Progenitor cell of endocrine pancreas (in vitro differentiated cells): Measurements from ENCODE around the gene MFN2. TPM values are rescaled to one million over a fixed set of nuclear protein-coding genes. Genes with fewer than 3 reads are reported as not detected.
"Not testable (repeated sequence)": the region's sequence is repeated elsewhere in the genome, so short reads cannot be mapped to it uniquely, and the experiment has no call there.

Experiments
- DNase-seq: peaks from one replicate; pipeline ENCODE4 v3.0.0; 2021; ENCODE audit warnings: low spot score; ENCODE audit not compliant: unreplicated experiment
- H3K27ac Mint-ChIP-seq: 2 replicates; pipeline ENCODE4 v1.8.0; 2021; ENCODE audit warnings: mild to moderate bottlenecking, moderate library complexity, mixed read lengths
- H3K27me3 Mint-ChIP-seq: 2 replicates; pipeline ENCODE4 v1.8.0; 2021; ENCODE audit warnings: mixed read lengths
- H3K36me3 Mint-ChIP-seq: 2 replicates; pipeline ENCODE4 v1.8.0; 2022; ENCODE audit warnings: mixed read lengths; ENCODE audit not compliant: insufficient read depth
- H3K4me1 Mint-ChIP-seq: 2 replicates; pipeline ENCODE4 v1.8.0; 2021; ENCODE audit warnings: low read depth, mixed read lengths
- H3K4me3 Mint-ChIP-seq: 2 replicates; pipeline ENCODE4 v1.8.0; 2021; ENCODE audit warnings: low read depth, mild to moderate bottlenecking, moderate library complexity, mixed read lengths
- H3K9me3 Mint-ChIP-seq: 2 replicates; pipeline ENCODE4 v1.8.0; 2021; ENCODE audit warnings: low read depth, mixed read lengths
- CTCF ChIP-seq: fragments of 200-600 bp; sonication (generic); IDR thresholded peaks from one replicate; pipeline ENCODE4 v1.5.0; 2021; ENCODE audit warnings: antibody characterized with exemption, mild to moderate bottlenecking; ENCODE audit not compliant: unreplicated experiment
- total RNA-seq: library from RNA; stranded (reverse); gene quantifications from 2 replicates; pipeline ENCODE4 v1.2.1, GENCODE V29; 2021

The MFN2 gene
- total RNA-seq, 1 donor from 2014 or later: 55.8 TPM

- no peak for DNase-seq
- H3K36me3 Mint-ChIP-seq: no peaks in the 10 kb centered on the region
- H3K9me3 Mint-ChIP-seq: no peaks in the 10 kb centered on the region
- H3K4me1 Mint-ChIP-seq: peaks cover 2% of the 10 kb centered on the region
- no peak overlapping the region for H3K27ac Mint-ChIP-seq
- H3K4me3 Mint-ChIP-seq: no peak overlapping the region
- TF ChIP-seq CTCF: no peak
- H3K27me3 Mint-ChIP-seq: peaks cover 6% of the 10 kb centered on the region
These were observed 58.3 kb downstream of the MFN2 start for GRCh38 chr1:12038356-12039163.

- H3K27me3 Mint-ChIP-seq: peaks cover 6% of the 10 kb centered on the region
- H3K36me3 Mint-ChIP-seq: no peaks in the 10 kb centered on the region
- peaks cover 2% of the 10 kb centered on the region for H3K4me1 Mint-ChIP-seq
- H3K9me3 Mint-ChIP-seq: no peaks in the 10 kb centered on the region
- DNase-seq: no peak
- TF ChIP-seq CTCF: no peak
- no peak overlapping the region for H3K27ac Mint-ChIP-seq
- no peak overlapping the region for H3K4me3 Mint-ChIP-seq
These were observed 58.9 kb downstream of the MFN2 start for GRCh38 chr1:12039164-12039525.

GRCh38 chr1:12039824-12040456 is 59.7 kb downstream of the MFN2 start:
- not testable (repeated sequence) for H3K27me3 Mint-ChIP-seq, DNase-seq, H3K9me3 Mint-ChIP-seq, H3K4me3 Mint-ChIP-seq, H3K4me1 Mint-ChIP-seq, H3K36me3 Mint-ChIP-seq, H3K27ac Mint-ChIP-seq

GRCh38 chr1:12040457-12041051 is 60.3 kb downstream of the MFN2 start:
- H3K27me3 Mint-ChIP-seq: peaks cover 9% of the 10 kb centered on the region
- H3K4me1 Mint-ChIP-seq: peaks cover 2% of the 10 kb centered on the region
- DNase-seq: no peak
- H3K4me3 Mint-ChIP-seq: no peak overlapping the region
- no peak overlapping the region for H3K27ac Mint-ChIP-seq
- no peaks in the 10 kb centered on the region for H3K9me3 Mint-ChIP-seq
- H3K36me3 Mint-ChIP-seq: no peaks in the 10 kb centered on the region
- no peak for TF ChIP-seq CTCF

GRCh38 chr1:12044187-12044877 is 64.1 kb downstream of the MFN2 start:
- not testable (repeated sequence) for H3K36me3 Mint-ChIP-seq, H3K4me3 Mint-ChIP-seq, H3K4me1 Mint-ChIP-seq, H3K9me3 Mint-ChIP-seq, DNase-seq, H3K27me3 Mint-ChIP-seq, H3K27ac Mint-ChIP-seq

- H3K36me3 Mint-ChIP-seq: no peaks in the 10 kb centered on the region
- H3K27ac Mint-ChIP-seq: no peak overlapping the region
- no peak for TF ChIP-seq CTCF
- H3K27me3 Mint-ChIP-seq: peaks cover 7% of the 10 kb centered on the region
- peaks cover 4% of the 10 kb centered on the region for H3K4me1 Mint-ChIP-seq
- no peak for DNase-seq
- H3K9me3 Mint-ChIP-seq: no peaks in the 10 kb centered on the region
- H3K4me3 Mint-ChIP-seq: no peak overlapping the region
These were observed 66.5 kb downstream of the MFN2 start for GRCh38 chr1:12046749-12047119.
